HG03095 (cell line): Measurements from ENCODE around the gene AKTIP.
A peak's percentile ranks its signal among the peaks of the same experiment; 100 is the strongest.
"Not testable (repeated sequence)": the region's sequence is repeated elsewhere in the genome, so short reads cannot be mapped to it uniquely, and the experiment has no call there.

Experiments used
- ATAC-seq: cut with Tn5 transposase; IDR thresholded peaks from one replicate; pipeline ENCODE4 v1.9.1; 2021; ENCODE audit warnings: moderate library complexity; ENCODE audit not compliant: unreplicated experiment

AKTIP gene

DNA sequence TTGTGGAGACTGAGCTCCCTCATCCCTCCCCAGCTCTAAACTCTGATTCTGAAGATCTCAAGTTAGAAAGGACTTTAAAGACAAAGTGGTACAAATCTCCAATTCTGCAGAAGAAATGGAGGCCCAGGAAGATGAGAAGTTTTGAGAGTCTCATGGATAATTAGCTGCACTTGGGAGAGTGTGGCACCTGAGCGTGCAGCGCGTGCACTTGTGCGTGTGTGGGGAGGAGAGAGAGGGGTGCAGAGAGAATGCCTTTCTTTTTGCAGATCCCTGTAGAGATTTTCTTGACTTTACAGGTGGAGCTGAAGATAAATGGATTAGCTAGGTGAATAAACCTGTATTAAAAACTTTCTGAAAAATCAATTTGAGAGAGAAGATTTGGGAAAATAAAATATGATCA is 14.8 kb upstream of the AKTIP start:
- ATAC-seq = no peak

DNA sequence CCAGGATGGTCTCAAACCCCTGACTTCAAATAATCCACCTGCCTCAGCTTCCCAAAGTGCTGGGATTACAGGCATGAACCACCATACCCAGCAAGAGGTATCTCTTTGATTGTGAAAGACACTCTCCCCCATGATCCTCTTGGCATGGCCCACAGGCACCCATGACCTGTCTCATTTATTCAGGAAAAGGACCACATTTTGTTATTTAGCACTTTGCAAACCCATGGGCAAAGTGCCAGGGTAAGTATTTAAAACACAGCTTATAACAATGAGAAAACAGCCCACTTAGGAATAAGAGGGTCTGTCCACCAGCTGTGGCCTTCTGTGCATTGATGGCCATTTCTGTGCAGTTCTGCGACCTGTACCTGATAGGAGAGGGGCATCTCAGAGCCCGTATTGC is 12.8 kb upstream of the AKTIP start:
- no peak for ATAC-seq

DNA sequence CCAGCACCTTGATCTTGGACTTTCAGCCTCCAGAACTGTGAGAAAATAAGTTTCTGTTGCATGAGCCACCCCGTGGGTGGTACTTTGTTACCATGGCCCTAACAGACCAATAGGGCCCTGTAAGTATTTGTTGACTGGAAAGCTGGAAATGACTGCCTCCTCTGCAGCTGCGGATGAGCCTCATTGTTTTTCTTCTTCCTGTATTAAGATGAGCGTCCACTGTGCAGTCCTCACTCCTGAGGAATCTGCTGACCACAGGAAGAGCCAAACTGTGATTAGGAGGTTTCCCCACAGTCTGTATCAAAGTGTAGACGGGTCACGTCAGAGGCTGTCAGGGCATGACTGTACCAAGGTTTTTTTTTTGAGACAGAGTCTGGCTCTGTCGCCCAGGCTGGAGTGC is 12.2 kb upstream of the AKTIP start:
- no peak for ATAC-seq

DNA sequence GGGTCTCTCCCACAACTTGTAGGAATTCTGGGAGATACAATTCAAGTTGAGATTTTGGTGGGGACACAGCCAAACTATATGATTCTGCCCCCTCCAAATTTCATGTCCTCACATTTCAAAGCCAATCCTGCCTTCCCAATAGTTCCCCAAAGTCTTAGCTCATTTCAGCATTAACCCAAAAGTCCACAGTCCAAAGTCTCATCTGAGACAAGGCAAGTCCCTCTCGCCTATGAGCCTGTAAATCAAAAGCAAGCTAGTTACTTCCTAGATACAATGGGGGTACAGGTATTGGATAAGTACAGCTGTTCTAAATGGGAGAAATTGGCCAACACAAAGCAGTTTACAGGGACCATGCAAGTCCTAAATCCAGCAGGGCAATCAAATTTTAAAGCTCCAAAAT is 9.8 kb upstream of the AKTIP start:
- ATAC-seq = not testable (repeated sequence)

DNA sequence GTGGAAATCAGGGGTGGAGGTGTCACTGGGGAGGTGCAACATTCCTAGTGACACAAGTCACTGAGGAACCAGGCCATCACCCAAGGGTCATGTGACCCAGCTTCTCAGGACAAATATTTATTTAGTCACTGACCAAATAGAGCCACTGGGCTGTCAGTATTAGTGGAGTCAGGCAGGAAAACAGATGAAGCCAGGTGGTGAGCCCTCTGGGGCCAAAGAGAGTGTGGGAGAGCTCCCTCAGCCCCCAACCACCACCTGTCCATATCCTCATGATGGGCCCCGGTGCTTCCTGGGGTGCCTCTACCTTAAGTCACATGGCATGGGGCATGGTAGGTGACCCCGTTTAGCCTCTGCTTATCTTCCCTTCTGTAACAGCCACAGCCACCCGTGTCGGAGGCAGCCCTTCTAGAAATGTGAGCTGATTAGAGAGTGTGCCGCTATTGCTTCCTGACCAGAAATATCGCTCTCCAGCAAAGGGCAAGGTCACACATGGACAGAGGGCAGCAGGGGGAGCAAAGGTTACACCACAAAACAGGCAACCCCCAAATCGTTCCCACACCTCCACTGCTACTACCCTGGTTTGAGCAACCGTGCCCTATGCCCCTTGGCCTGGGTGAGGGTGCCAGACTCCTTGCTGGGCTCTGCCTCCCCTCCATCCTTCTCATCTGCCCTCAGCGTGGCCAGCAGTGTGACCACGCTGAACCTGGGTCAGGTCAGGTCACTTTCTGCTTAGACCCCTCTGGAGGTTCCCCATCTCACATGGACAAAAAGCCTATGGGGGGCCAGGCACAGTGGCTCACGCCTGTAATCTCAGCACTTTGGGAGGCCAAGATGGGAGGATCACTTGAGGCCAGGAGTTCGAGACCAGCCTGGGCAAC is 8.6 kb upstream of the AKTIP start:
- ATAC-seq = no peak

DNA sequence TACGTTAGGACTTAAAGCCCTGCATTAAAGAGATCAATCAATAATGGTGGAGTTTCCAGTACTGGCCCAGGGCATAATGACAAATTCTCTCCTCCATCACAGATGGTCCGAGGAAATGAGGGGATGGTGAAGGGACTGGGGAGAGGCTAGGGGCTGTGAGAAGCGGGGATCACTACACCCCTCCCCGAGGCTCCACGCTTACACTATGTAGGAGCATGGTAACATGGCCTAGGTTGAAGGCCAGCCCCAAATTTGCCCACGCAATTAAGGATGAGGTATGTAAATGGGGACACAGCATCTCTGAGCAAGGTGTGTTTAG is 8.0 kb upstream of the AKTIP start:
- no peak for ATAC-seq

DNA sequence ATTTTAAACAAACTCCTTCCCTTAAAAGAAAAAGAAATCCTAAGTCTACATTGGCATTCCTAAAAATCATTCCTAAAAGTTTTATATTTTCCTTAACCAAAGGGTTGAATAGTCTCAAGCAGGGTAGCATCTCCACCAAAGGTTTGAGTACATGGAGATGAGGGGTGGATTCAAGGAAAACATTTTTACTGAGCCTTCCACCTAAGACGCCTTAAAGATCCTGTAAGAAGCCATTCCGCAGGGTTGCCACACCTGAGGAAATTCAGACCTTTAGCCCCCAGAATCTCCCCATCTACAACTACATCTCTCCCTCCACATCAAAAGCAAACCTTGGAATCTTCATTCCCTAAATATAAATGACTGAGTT is 7.7 kb upstream of the AKTIP start:
- ATAC-seq = no peak

DNA sequence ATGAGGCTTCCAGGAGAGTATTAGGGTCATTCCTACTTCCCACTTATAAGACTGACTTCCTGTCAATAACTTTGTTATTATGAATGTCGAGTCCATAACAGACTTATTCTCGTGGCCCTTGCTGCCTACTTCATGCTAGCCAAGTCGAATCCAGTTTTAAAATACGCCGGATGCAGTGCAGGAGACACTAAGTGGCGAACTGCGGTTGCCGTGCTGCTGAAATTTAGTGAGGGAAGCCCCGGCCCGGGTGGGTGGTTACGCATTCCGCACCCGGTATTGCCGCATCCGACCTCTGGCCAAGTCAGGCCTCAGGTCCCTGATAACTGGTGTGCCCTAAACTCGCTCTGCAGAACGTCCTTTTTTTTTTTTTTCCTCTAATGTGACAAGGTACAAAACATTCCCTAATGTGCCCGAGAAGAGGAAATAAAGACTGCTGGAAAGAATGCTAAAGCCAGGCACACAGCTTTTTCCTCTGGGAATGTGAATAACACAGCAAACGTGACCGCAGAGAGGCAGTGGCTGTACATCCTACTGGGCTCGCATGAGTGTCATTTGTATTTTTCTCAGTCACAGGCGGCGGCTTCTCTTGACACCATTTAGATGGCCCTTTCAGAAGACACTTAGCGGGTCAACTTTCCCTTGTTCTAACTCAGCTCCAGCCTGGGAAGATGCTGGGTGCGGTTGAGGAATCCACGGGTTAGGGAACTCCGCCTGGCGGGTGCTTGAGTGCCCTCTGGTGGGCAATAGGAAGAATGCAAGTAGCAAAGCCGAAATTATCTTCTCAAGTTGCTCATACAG is 7.1 kb upstream of the AKTIP start:
- ATAC-seq = peak; percentile 42

DNA sequence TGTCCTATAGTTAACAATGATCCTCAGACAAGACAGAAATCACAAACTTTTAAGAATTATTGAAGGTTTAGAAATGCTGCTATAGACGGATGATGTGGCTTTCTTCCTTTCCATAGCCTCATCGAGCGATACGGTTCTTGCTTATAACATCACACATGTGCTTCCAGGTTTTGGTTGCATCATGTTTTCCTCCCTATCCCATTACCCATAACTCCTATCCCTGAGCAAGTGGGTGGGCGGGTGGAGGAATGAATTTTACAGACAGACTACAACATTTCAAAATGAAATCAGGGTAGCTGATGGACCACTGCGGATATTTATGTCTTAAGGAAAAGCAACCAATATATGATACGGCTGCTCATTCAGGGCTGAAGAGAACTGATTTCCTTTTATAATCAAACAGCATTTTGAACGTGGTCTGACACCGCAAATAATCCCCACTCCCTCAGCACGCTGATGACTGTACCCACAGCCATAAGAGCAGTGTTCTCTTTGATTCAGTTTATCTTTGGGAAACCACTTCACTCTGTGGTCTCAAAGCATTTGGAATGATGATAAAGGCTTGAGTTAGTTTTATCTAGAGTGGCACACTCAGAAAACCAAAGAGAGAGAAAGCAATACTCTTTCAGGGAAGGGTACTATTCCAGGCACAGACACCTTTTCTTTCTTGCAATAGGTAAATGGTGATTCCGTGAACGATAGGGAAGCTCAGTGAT is 4.6 kb upstream of the AKTIP start:
- ATAC-seq = no peak

DNA sequence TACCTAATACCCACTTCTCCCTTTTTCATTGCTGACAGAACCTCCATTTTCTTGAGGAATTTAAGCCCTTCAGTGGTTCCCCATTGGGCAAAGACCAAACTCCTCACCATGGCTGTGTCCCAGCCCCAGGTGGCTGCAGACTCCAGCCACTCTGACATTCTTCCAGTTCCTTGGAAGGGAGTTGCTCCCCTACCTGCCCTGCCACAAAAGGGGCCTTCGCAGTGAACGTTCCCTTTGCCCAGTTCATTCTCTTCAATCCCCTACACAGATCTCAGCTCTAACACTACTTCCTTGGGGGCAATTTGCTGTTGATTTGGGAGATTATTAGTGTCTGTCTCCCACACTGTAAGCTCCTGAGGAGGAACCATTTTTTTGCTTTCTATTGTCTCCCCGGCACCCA is 3.2 kb upstream of the AKTIP start:
- no peak for ATAC-seq

DNA sequence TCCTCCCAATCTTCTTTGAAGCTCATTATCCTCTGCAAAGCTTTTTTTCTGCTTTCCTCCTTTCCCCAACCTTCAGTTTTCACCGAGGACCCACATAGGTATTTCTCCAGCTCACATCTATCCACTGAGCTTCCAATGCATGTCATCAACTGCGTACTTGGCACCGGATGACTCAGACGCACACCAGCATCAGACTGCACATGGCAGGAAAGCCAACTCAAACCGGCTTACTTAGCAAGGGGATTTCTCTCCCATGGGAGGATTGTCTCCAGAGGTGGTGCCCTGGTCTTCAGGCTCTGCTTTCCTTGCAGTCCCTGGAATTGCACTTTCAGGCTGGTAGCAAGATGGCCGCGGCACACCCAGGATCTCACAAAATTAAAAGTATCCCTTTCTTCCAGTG is 1.7 kb upstream of the AKTIP start:
- no peak for ATAC-seq

DNA sequence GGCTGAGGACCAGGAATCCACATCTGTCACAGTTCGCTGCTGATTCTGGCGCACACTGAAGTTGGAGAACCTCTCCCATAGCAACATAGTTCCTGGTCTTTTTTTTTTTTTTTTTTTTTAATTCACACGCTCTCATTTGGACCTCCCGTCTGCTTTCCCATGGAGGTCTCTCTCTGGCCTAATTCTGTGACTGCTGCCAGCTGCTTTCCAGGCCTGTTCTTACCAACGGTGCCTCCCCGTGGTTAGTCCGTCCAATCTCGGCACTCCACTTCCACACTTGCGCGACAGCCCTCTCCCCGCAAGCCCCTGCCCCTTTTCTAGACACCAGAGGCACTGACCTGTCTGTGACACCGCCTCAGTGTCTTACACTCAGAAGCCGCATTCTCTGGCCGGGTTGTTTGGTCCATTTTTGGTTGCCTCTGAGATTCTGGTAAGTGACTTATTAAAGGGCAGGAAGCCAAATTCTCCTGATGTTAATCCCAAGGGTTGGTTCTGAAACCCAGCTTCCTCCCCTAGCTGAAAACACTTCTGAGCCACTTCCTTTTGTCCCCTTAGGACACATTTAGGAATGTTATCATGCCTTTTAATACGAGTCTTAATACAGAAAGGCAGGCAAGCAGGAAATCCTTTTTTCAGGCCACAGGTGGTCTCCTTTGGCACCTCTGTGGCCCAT is 1.1 kb upstream of the AKTIP start:
- ATAC-seq = no peak

DNA sequence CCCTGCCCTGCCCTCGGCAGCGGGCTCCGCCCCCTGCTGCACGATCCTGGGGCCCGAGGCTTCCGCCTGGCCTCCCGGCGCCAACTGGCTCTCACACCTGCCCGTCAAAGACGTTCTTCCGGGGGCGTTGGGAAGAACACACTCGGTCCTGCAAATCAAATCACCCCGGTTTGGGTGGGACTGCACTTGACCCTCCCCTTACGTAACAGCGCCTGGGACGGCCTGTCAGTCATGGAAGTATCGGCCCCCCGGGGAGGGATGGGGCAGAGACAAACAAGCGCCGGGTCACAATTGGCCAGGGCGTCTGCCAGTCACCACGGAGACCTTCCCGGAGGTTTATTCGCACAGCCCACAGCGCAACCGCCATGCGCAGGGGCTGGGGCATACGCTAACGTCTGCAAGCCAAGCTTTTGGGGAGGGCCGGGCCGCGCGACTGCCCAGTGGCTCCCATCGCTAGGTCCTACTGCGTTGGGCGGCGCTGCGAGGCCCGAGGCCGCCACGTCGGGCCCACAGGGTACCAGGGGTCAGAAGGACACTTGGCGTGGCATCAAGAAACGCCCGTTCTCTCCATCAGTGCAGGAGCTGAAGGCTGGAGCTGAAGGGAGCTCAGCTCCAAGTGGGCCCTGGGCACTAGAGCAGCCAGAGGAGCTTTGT is 388 bp upstream of the AKTIP start:
- peak; percentile 93 for ATAC-seq

DNA sequence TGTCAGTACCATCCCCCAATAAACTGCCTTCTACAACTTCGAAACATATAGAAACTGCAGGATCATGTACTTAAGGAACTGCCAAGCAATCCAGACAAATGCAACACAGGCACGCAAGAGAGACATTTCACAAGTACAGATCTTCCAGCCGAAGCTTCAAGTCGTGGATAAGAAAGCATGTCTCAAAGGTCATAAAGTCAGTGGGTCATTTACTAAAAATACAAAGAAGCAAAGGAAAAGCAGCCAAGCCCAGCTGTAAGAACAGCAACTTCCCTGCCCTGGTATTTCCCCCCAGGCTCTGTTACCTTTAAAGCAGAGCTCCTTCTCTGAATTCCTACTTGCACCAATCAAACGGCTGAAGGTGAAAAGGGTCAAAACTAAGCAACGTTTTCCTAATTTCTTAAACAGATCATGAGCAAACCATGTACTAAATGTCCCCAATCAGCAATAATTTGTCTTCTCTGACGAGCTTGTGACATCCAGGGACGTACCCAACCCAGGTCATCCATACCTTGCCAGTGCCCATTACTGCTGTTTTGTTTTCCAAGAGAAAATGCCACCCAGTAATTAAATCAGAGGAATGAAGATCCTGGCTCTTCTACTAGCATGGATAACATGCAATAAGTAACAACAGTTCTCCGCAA is 1.7 kb downstream of the AKTIP start:
- ATAC-seq = no peak

DNA sequence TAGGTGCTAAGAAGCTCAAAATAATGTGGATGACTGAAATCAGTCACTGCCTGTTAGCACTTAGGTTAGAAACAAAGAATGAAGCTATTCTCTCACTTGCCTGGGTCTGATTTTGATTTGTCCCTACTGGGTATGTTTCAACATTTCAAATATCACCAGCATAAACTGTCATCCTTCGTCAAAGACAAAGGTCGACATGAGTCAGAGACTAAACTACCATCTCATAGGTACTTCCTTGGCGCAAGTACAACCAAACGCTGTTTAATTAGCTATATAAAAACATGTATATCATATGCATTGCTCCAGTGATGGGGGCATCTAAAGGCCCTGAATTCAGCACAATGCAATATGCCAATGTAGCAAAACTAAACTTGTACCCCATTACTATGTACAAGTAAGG is 4.0 kb downstream of the AKTIP start:
- ATAC-seq = no peak

DNA sequence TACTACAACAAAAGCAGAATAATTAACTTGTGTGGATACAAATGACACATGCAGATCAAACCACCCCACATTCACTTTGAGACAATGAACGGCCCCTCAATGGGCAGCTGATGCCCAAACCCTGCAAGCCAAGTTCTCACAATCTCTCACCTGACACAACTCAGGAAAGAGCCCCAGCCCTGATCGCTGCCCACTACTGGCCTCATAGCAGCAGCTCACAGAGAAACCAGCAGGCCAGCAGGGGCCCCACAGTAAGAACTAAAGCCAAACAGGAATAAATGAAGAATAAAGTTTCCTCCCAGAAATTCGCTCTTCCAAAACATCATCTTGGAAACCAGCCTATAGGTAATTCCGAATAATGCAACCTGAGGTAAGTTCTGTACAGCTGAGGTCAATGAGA is 7.7 kb downstream of the AKTIP start:
- no peak for ATAC-seq

DNA sequence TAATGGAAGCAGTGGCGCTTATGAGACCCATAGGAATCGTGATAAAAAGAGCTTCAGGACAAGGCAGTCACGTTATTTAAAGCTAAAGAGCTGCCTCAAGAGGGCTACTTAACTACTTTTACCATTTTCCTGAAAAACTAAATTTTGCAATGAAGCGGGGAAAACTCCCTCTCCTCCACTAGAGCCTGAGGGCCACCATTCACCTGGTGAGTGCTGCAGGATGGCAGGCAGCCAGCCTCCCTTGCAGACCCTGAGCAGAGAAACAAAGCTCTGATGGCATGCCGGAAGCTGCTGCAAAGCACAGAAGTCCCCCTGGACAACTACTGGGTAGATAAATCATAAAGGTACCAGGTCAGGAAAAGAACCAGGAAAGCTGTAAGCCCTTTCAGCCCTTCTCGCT is 8.4 kb downstream of the AKTIP start:
- ATAC-seq = no peak

DNA sequence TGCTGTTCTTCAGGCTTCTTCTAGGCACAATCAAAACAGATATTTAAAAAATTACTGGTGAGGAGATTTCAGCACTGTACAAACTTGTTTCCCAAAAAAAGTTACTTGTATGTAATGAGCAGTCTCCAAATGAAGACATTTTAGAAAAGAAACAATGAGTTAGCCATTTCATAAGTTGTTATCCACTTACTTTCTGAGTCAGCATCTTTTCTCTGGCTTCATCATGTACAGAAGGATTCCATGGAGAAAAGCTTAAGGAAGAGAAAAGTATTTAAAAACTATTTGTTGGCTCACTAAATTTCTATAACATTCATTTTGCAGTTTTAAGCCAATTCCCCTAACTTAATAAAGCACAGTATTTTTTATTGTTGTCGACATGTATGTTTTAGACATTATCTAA is 10.5 kb downstream of the AKTIP start:
- no peak for ATAC-seq

DNA sequence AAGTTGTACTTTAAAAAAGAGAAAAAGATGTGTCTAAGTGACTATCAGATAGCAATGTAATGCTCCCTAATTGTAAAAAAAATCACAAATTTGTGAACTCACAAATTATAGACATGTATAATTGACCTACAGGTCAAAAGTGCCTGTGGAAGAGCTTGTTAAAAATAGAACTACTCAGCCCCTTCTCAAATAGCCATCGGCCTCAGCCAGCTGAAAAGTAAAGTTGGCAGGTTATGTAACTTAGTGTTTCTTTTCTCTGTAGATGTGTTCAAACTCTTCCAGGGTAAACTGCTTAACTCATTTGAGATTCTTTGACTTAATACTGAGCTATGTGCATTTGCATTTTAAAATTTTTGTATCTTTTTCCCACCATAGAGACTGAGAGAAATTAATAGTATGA is 13.3 kb downstream of the AKTIP start:
- no peak for ATAC-seq

DNA sequence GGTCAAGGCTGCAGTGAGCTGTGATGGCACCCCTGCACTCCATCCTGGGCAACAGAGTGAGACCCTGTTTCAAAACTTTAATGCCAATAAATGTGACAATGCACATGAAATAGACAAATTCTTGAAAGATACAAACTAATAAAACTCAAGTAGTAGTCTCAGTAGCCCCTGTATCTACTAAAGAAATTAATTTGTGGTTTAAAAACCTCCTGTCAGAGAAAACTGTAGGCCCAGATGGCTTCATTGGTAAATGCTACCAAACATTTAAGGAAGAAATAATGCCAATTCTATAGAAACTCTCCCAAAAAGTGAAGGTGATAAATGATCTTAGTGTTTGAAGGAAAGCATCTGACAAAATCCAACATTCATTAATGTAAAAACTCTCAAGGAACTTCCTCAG is 16.8 kb downstream of the AKTIP start:
- no peak for ATAC-seq
